NCI-H2171 (cell line): ENCODE measurements around the gene DDIT4.

Source experiments
- DNase-seq: peaks from one replicate; lab custom pipeline; 2025; lab: John Stamatoyannopoulos, UW

Gene DDIT4

GRCh38 chr10:72318418-72319262 is 44.9 kb downstream of the DDIT4 start:
- DNase-seq, result no peak

DNA sequence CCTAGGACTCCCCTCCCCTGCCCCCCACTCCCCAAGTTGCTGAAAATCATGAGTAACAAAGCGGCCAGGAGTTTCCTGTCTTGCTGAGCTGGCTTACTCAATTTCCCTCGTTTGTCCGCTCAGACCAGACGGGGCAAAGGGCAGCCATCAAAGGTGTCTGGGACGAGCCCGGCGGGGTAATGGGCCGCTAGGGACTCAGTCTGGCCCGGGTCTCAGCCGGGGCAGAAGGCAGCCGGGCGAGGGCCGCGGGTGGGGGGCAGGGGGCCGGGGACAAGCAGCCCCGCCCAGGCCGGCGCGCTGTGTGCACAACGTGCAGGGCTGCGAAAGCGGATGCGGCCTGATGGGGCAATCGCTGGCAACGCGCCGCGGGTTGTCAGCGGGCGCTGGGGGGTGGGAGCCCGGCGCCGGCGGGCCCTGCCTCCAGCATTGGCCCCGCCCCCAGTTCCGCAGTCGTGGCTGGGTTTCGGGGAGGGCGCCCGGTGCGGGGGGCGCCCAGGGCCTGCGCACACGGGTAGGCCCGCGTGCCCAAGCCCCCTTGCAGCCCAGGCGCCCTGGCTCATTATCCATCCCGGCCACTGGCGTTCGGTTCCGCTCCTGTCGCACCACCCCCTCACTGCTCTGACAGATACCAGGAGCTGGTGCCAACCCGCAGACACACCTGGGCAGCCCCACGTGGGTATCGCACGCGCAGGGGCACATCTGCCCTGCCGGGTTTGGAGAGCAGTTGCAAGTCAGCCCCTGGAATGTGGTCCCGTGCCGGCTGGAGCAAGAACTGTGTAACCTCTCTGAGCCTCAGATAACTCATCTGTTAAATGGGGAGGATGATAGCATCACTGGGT is 45.9 kb downstream of the DDIT4 start:
- peak; percentile 74 for DNase-seq

- DNase-seq, result peak; percentile 95
Measured at GRCh38 chr10:72320676-72321247, 47.0 kb downstream of the DDIT4 start.

GRCh38 chr10:72321248-72322029 is 47.7 kb downstream of the DDIT4 start:
- DNase-seq, result no peak

- DNase-seq, result no peak
Measured at GRCh38 chr10:72322030-72322279, 48.2 kb downstream of the DDIT4 start.

DNA sequence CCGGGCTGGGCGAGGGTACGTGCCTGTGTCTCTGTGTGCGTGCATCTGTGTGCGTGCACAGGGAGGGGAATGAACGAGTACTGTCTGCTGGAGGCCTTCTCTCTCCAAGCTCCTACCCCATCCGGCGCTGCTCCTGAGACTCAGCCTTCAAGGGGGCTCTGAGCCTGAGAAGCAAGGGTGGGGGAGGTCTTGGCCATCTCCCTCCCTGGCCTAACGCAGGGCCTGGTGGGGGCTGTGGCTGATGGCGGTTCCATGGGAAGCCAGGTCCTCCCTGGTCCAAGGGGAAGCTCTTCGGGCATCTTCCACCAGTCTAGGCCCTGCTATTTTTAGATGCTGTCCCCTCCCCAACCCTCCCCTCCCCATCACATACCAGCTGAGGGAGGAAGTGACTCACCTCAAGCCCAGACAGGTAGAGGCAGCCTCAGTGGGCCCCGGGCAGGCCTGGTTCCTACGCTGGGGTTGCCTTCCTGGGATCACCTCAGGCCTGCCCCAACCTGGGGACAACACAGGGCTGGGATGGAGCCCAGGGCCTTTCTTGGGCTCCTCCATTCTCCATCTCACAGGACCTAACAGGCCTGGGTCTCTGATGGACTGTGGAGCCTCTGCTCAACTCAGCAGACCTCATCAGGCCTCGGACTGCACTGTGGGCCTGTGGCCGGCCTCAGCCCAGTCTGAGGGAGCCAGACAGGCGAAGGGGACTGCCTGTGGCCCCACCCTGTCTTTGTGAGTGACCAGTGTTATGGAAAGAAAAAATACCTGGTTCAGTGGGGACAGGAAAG is 48.7 kb downstream of the DDIT4 start:
- DNase-seq, result no peak

GRCh38 chr10:72323108-72323749 is 49.5 kb downstream of the DDIT4 start:
- DNase-seq, result no peak

- no peak for DNase-seq
Measured at GRCh38 chr10:72323771-72324191, 50.1 kb downstream of the DDIT4 start.
